MM.1S (cell line): Measurements from ENCODE around the gene LMF1.

Experiments used
- DNase-seq: peaks from one replicate; pipeline ENCODE4 v3.0.0-alpha.2; 2015
- H2AFZ ChIP-seq: fragments of 300-600 bp; sonication (generic); 2 replicates; pipeline ENCODE4 v1.6.0; 2016; ENCODE audit warnings: antibody characterized with exemption, low read length
- H3F3A ChIP-seq: fragments of 300-600 bp; sonication (generic); 2 replicates; pipeline ENCODE4 v1.6.1; 2016; ENCODE audit warnings: mild to moderate bottlenecking, antibody characterized with exemption, low read length, moderate library complexity, mixed read lengths; ENCODE audit not compliant: insufficient read depth
- H3K27ac ChIP-seq: fragments of 300-600 bp; sonication (generic); 2 replicates; pipeline ENCODE4 v1.5.1; 2016; ENCODE audit warnings: mild to moderate bottlenecking, low read length
- H3K27me3 ChIP-seq: fragments of 300-600 bp; sonication (generic); replicated peaks from 2 replicates; pipeline ENCODE4 v1.6.0; 2016; ENCODE audit warnings: low read length; ENCODE audit not compliant: insufficient read depth
- H3K36me3 ChIP-seq: fragments of 300-600 bp; sonication (generic); replicated peaks from 2 replicates; pipeline ENCODE4 v1.6.1; 2016; ENCODE audit warnings: mild to moderate bottlenecking, low read length, mixed read lengths; ENCODE audit not compliant: insufficient read depth
- H3K4me1 ChIP-seq: fragments of 300-600 bp; sonication (generic); 2 replicates; pipeline ENCODE4 v1.6.1; 2016; ENCODE audit warnings: low read length, mixed read lengths
- H3K4me2 ChIP-seq: fragments of 300-600 bp; sonication (generic); 2 replicates; pipeline ENCODE4 v1.6.0; 2016; ENCODE audit warnings: low read depth, low read length
- H3K4me3 ChIP-seq: fragments of 300-600 bp; sonication (generic); 2 replicates; pipeline ENCODE4 v1.5.1; 2016; ENCODE audit warnings: low read length, mixed read lengths
- H3K79me2 ChIP-seq: fragments of 300-600 bp; sonication (generic); 2 replicates; pipeline ENCODE4 v1.6.1; 2016; ENCODE audit warnings: mixed run types, low read length, mixed read lengths
- H3K9ac ChIP-seq: fragments of 300-600 bp; sonication (generic); 2 replicates; pipeline ENCODE4 v1.6.1; 2016; ENCODE audit warnings: low read length, mixed read lengths
- H3K9me2 ChIP-seq: fragments of 300-600 bp; sonication (generic); replicated peaks from 2 replicates; pipeline ENCODE4 v1.6.1; 2016; ENCODE audit warnings: mild to moderate bottlenecking, low read length, mixed read lengths; ENCODE audit not compliant: insufficient read depth
- H3K9me3 ChIP-seq: fragments of 300-600 bp; sonication (generic); replicated peaks from 2 replicates; pipeline ENCODE4 v1.6.1; 2016; ENCODE audit warnings: mild to moderate bottlenecking, low read length, mixed read lengths; ENCODE audit not compliant: insufficient read depth
- H4K20me1 ChIP-seq: fragments of 300-600 bp; sonication (generic); 2 replicates; pipeline ENCODE4 v1.6.1; 2016; ENCODE audit warnings: mild to moderate bottlenecking, low read length, moderate library complexity, mixed read lengths; ENCODE audit not compliant: insufficient read depth
- CTCF ChIP-seq: fragments of 300-600 bp; sonication (generic); IDR thresholded peaks from 2 replicates; pipeline ENCODE4 v1.5.1; 2016; ENCODE audit warnings: antibody characterized with exemption, low read length, mixed read lengths
- EZH2 ChIP-seq: fragments of 300-600 bp; sonication (generic); optimal IDR thresholded peaks from 2 replicates; pipeline ENCODE3; 2017; ENCODE audit warnings: low read depth, mild to moderate bottlenecking, antibody characterized with exemption, low read length, mixed read lengths
- EZH2phosphoT487 ChIP-seq: fragments of 300-600 bp; sonication (generic); IDR thresholded peaks from 2 replicates; pipeline ENCODE4 v1.6.1; 2018; ENCODE audit warnings: antibody characterized with exemption, low read length

LMF1 gene

GRCh38 chr16:851871-852270, 118.9 kb downstream of the LMF1 start:
- H3K9me3 ChIP-seq: no peaks in the 10 kb centered on the region
- no peak overlapping the region for H3K4me3 ChIP-seq

DNA sequence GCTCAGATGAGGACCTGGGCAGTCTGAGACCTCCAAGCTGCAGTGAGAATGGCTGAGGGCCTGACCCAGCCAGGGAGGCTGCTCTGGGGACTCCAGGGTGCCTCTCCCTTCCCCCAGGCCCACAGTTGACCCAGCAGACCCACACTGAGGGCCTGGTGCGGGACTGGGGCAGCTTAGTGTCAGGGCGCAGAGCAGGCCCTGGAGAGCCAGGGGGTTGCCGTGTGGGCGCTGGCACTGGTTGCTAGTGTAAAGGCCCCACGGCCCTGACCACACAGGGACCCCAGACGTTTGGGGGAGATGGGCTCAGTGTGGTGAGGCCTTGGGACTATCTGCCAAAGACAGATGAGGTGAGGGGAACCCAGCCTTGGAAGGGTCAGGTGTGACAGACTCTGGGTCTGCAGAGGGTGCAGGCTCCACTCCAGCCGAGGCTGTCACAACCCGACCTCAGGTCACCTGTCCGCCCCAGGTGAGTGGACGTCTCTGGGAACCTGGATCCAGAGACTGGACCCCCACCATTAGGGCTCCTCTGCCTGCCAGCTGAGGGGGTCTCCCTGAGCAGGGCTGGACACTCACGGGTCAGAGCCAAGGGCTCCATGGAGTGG, 119.5 kb downstream of the LMF1 start:
- no peaks in the 10 kb centered on the region for H3F3A ChIP-seq
- H3K27ac ChIP-seq: no peak overlapping the region
- H3K27me3 ChIP-seq: peaks cover 89% of the 10 kb centered on the region
- no peak overlapping the region for H2AFZ ChIP-seq
- H3K9me2 ChIP-seq: no peaks in the 10 kb centered on the region
- H3K4me1 ChIP-seq: no peaks in the 10 kb centered on the region
- H3K9ac ChIP-seq: no peak overlapping the region
- DNase-seq: no peak
- H4K20me1 ChIP-seq: no peaks in the 10 kb centered on the region
- H3K9me3 ChIP-seq: no peaks in the 10 kb centered on the region
- H3K4me3 ChIP-seq: no peak overlapping the region
- H3K79me2 ChIP-seq: no peaks in the 10 kb centered on the region
- TF ChIP-seq EZH2phosphoT487 (no peak), CTCF (no peak), EZH2 (no peak)
- H3K36me3 ChIP-seq: no peaks in the 10 kb centered on the region
- no peak overlapping the region for H3K4me2 ChIP-seq

More at GRCh38 chr16:851871-852270, 118.9 kb downstream of the LMF1 start:
- peaks cover 95% of the 10 kb centered on the region for H3K27me3 ChIP-seq
- TF ChIP-seq CTCF (no peak), EZH2phosphoT487 (no peak), EZH2 (no peak)
- H4K20me1 ChIP-seq: no peaks in the 10 kb centered on the region
- no peak overlapping the region for H2AFZ ChIP-seq
- no peak overlapping the region for H3K9ac ChIP-seq
- no peak for DNase-seq
- no peaks in the 10 kb centered on the region for H3K4me1 ChIP-seq
- H3K79me2 ChIP-seq: no peaks in the 10 kb centered on the region
- H3K36me3 ChIP-seq: no peaks in the 10 kb centered on the region
- H3K4me2 ChIP-seq: no peak overlapping the region
- H3K9me2 ChIP-seq: no peaks in the 10 kb centered on the region
- no peaks in the 10 kb centered on the region for H3F3A ChIP-seq
- H3K27ac ChIP-seq: no peak overlapping the region

DNA sequence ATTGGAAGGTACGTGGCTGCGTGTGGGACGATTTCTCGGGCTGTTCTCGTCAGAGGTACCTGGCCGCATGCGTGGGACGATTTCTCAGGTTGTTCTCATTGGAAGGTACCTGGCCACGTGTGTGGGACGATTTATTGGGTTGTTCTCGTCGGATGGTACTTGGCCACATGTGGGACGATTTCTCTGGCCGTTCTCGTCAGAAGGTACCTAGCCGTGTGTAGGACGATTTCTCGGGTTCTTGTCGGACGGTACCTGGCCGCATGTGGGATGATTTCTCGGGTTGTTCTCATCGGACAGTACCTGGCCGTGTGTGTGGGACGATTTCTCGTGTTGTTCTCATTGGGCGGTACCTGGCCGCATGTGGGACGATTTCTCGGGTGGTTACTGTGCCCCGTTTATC, 120.1 kb downstream of the LMF1 start:
- H3K9me3 ChIP-seq: no peaks in the 10 kb centered on the region
- no peak overlapping the region for H3K27ac ChIP-seq
- H2AFZ ChIP-seq: no peak overlapping the region
- TF ChIP-seq CTCF (no peak), EZH2 (no peak), EZH2phosphoT487 (no peak)
- no peak for DNase-seq
- no peaks in the 10 kb centered on the region for H3F3A ChIP-seq
- H3K27me3 ChIP-seq: peaks cover 85% of the 10 kb centered on the region
- H3K4me1 ChIP-seq: no peaks in the 10 kb centered on the region
- no peaks in the 10 kb centered on the region for H4K20me1 ChIP-seq
- no peaks in the 10 kb centered on the region for H3K9me2 ChIP-seq
- no peak overlapping the region for H3K4me2 ChIP-seq
- no peaks in the 10 kb centered on the region for H3K79me2 ChIP-seq
- H3K4me3 ChIP-seq: no peak overlapping the region
- H3K9ac ChIP-seq: no peak overlapping the region
- H3K36me3 ChIP-seq: no peaks in the 10 kb centered on the region
